Measurements from ENCODE around the gene TSPAN15.

DNA sequence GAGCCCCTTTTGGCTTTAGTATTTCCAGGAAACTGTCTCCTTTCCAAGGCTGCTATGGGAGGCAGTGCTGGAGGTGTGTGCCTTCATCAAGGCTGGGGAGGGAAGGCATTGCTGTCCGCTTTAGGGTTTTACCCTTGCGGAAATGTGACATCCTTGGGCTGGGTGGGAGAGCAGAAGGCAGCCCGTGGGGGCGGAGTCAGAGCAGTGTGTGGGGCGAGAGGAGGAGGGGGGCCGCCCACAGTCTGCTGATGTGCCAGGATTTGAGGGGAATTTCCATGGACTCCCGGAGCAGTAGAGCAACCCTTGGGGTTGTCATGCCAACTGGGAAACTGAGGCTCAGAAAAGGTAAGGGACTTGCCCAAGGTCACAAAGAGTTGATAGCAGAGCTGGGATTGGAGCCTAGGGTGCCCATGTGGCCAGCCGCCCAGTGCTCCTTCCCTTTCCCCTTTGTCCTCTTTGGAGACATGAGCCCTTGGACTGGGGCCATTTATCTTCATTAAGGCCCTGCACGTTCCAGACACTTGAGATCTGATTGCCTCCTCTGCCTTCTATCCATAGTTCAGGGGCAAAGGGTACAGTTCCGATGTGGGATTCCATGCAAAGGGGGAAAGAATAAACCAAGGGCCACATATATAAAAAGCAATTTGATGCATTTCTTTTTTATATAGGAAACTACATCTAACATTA, 22.2 kb downstream of the TSPAN15 start:
- TF ChIP-seq, protein P1, sequence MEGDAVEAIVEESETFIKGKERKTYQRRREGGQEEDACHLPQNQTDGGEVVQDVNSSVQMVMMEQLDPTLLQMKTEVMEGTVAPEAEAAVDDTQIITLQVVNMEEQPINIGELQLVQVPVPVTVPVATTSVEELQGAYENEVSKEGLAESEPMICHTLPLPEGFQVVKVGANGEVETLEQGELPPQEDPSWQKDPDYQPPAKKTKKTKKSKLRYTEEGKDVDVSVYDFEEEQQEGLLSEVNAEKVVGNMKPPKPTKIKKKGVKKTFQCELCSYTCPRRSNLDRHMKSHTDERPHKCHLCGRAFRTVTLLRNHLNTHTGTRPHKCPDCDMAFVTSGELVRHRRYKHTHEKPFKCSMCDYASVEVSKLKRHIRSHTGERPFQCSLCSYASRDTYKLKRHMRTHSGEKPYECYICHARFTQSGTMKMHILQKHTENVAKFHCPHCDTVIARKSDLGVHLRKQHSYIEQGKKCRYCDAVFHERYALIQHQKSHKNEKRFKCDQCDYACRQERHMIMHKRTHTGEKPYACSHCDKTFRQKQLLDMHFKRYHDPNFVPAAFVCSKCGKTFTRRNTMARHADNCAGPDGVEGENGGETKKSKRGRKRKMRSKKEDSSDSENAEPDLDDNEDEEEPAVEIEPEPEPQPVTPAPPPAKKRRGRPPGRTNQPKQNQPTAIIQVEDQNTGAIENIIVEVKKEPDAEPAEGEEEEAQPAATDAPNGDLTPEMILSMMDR (IDR thresholded peaks at IDR 0.05; ENCODE audit: low read length), result no peak
- TF ChIP-seq EZH2 (IDR thresholded peaks at IDR 0.05; ENCODE audit: borderline replicate concordance, low read length), result no peak
